ENCODE data around the gene TPP1.

The TPP1 gene

DNA sequence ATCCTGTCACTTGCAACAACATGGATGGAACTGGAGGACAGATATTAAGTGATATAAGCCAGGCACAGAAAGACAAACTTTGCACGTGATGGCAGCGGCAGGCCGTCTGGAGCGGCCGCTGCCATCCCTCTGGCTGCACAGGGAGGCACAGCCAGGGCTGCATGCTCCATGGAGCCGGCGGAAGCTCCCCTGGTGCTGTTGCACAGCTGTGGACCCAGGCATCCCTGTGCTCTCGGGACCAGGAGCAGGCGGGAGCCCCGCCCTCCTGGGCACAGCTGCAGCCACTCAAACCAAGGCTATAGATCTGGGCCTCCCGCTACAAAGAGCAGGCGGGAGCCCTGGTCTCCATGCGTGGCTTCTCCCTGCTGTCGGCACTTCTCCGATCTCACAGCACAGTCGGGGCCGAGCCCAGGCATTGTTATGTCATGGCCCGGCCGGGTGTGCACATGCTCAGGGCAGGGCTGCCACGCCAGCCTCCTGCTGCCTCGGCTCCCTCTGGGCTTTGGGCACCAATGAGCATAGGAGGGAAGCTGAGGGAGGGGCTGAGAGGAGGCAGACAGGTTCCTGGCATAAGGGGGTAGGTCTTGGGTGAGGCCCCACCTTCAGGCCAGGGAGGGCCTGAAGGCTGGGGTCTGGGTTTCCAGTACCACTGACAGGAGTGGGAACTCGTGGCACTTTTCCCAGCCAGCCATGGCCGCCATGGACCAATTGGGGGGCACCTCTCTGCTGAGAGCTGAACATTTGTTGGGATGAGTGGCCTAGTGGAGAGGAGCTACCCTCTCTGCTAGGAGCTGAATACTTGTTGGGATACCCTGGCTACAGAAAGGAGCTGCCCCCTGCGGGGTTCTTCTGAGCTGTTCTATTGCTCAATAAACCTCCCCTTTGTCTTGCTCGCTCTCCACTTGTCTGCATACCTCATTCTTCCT, 32.5 kb downstream of the TPP1 start:
- no peak for DNase-seq

DNA sequence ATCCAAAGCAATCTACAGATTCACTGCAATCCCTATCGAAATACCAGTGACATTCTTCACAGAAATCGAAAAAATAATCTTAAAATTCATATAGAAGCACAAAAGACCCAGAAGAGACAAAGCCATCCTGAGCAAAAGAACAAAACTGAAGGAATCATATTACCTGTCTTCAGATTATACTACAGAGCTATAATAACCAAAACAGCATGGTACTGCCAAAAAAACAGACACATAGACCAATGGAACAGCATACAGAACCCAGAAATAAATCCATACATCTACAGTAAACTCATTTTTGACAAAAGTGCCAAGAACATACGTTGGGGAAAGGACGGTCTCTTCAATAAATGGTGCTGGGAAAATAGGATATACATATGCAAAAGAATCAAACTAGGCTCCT, 34.7 kb downstream of the TPP1 start:
- no peak for DNase-seq

DNA sequence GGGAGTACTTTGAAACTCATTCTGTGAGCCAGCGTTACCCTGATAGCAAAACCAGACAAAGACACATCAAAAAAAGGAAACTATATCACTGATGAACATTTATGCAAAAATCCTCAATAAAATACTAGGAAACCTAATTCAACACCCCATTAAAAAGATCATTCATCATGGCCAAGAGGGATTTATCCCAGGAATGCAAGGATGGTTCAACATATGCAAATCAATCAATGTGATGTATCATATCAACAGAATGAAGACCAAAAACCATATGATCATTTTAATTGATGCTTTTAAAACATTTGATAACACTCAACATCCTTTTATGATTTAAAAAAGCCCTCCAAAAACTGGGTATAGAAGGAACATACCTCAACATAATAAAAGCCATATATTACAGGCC, 35.6 kb downstream of the TPP1 start:
- DNase-seq, result no peak

DNA sequence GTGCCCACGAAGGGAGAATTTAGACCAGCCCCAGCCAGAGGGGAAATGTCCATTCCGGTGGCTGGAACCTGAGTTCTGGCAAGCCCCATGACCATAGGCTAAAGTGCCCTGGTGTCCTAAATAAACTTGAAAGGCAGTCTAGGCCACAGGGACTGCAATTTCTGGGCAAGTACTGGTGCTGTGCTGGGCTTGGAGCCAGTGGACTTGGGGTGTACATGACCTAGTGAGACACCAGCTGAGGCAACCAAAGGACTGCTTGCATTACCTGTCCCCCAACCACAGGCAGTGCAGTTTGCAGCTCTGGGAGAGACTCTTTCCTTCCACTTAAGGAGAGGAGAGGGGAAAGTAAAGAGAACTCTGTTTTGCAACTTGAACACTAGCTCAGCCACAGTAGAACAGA, 39.5 kb downstream of the TPP1 start:
- DNase-seq, result no peak

DNA sequence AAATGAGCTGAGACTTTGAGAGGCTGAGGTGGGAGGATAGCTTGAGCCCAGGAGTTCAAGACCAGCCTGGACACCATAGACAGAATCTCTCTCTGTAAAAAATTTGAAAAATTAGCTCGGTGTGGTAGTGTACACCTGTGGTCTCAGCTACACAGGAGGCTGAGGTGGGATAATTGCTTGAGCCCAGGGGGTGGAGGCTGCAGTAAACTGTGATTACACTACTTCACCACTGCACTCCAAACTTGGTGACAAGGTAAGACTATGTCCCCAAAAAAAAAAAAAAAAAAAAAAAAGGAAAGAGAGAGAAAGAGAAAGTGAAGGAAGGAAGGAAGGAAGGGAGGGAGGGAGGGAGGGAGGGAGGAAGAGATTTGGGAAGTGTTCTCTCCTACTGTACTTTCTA, 41.1 kb downstream of the TPP1 start:
- DNase-seq, result no peak

DNA sequence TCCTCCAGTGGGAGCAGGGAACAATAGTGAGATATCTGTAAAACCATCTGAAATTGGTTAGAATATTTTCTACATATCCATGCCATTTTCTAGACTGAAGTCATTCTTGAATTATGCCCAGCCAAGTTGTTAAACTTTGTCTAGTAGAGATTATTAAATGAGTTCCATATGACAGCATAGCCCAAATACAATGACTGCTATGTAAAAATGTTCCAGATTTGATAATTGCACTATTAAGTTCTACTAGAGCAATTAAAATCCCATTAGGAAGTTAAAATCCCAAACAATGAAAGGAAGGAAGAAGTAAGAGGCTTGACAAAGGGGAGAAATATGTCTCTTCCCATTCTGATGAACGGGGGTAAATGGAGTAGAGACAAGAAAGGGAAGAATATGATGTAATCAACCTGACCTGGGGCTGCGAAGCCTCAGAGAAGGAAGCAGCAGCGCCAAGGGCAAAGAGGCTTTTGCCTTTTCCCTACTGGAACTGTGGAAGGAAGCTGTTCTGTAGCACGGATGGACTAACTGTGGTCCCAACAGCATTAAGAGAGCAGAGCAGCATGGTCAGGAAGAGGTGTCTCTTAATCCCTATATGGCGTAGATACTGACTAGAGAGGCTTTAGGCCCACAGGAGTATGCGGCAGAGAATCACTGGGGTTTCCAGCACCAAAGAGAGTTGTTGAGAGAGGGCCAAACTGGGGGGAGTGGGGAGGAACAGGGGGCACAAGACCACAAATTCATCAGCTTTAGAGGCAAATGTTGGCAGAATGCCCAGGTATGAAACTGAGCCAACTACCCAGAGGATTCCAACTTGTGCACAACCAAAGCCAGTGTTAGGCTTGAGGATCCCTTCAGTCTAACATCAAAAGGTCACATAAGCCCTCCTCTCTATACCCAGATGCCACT, 42.5 kb downstream of the TPP1 start:
- no peak for DNase-seq

DNA sequence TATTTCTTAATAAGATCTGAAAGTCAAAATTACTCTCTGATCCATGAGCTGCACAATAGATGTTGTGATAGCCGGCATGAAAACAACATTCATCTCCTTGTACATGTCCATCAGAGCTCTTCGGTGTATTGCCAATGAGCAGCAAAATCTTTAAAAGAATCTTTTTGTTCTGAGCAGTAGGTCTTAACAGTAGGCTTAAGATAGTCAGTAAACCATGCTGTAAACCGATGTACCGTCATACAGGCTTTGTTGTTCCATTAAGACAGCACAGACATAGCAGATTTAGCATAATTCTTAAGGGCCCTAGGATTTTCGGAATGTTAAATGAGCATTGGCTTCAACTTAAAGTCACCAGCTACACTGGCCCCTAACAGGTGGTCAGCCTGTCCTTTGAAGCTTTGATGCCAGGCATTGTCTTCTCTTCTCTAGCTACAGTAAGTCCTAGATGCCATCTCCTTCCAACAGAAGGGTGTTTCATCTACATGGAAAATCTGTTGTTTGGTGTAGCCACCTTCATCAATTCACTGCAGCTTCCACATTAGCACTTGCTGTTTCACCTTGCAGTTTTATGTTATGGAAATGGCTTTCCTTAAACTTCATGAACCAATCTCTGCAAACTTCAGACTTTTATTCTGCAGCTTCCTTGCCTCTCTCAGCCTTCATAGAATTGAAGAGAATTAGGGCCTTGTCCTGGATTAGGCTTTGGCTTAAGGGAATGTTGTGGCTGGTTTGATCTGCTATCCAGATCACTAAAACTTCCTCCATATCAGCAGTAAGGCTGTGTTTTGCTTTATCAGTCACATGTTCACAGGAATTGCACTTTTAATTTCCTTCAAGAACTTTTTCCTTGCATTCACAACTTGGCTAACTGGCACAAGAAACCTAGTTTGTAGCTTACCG, 44.2 kb downstream of the TPP1 start:
- no peak for DNase-seq

DNA sequence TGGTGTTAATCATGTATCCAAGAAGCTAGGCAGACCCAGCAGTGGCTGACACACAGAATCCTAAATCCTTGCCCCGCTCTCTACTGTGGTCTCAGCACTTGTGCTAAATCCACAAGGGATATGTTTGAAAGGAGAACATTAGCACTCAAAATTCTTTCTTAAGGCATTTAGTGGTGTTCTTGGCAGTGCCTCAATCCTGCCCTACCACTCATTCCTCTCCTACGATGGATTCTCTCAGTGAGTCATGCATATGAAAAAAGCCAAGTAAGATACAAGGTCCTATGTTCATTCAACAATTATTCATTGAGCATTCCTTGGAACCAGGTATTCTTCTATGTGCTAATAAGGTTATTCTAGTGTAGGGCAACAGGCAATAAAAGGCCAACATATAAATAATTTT, 47.0 kb downstream of the TPP1 start:
- DNase-seq, result no peak

DNA sequence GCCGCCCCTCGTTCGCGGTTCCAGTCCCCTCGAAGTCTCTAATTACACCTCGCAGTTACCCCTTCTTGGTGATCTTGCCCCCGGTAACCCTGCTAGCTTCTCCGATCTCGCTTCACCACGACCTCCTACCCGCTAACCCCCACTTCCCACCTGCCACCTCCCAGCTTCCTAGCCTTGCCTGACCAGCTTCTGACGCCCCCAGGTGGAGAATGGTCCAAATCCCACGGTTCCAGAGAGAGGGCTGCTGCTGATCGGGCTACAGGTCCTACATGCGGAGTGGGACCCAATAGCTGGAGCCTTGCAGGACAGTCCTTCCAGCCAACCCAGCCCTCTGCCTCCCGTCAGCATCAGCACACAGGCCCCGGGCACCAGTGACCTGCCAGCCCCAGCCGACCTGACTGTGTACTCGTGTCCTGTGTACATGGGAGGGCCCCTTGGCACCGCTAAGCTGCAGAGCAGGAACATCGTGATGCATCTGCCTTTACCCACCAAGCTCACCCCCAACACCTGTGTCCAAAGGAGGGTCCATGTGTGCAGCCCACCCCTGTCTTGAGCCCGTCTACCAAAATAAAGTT, 47.7 kb downstream of the TPP1 start:
- no peak for DNase-seq

DNA sequence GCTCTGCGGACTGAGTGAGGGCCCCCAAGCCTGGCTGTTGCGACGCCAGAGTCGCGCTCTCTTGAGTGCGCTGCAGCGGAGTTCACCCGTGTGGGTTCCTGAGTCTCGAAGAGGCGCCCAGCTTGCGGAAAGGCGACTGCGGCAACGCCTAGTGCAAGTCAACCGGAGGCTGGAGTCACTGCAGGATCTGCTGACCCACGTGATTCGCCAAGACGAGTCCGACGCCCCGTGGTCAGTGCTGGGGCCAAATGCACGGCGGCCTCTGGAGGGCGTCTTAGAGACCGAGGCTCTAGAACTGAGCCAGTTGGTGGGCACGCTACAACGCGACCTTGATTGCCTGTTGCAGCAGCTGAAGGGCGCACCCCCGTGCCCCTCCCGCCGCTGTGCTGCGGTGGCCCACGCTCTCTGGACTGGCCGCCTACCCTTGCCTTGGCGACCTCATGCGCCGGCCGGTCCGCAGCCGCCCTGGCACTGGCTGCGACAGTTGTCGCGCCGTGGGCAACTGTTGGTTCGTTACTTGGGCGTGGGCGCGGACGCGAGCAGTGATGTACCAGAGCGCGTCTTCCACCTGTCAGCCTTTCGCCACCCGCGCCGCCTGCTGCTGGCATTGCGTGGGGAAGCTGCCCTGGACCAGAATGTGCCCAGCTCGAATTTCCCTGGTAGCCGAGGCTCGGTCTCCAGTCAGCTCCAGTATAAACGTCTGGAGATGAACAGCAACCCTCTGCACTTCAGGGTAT, 48.4 kb downstream of the TPP1 start:
- DNase-seq, result no peak

DNA sequence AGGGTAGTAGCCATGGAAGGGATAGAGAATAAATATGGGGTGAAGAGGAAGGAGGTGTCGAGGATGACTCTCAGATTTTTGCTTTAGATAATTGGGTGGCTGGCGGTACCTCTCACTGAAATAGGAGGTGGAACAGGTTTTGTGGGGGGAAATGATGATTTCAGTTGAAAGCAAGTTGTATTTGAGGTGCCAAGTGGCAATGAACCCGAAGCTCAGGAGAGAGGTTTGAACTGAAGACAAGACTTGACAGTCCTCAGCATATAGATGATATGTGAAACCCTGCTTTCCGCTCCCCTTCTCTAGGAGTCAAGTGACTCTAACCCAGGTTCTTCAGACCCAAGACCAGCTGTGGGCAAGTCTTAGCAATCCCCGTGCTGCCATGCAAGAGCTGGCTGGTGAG, 49.5 kb downstream of the TPP1 start:
- no peak for DNase-seq

DNA sequence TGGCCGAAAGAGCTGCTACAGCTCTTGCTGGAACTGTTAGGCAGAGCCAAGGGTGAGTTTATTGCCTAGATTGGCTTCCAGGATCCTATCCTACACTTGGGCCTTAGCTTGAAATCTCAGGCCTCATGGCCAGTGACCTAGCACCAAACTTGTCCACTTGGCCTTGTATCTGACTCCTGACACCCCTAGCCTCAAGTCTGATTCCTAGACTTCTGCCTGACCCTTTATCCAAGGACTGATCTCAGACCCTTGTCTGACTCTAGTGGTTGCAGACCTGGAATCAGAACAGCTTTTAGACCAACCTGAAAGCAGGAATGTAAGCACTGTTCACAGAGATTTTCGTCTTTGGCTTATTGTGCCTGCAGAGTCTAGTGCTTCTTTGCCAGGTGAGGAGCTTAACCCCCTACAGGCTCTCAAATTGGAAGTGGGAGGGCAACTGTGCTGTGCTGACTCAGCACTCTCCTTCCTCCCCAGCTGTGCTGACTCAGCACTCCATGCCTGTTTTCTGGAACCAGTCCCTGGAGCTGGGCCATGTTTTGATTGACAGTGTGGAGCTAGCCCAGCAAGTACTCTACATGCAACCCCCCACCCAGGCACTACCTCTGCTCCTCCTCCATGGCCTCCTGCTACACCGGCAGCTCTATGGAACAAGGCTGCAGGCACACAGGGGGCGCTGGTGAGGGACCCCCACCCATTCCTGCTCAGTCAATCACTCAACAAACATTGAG, 50.9 kb downstream of the TPP1 start:
- DNase-seq, result no peak

DNA sequence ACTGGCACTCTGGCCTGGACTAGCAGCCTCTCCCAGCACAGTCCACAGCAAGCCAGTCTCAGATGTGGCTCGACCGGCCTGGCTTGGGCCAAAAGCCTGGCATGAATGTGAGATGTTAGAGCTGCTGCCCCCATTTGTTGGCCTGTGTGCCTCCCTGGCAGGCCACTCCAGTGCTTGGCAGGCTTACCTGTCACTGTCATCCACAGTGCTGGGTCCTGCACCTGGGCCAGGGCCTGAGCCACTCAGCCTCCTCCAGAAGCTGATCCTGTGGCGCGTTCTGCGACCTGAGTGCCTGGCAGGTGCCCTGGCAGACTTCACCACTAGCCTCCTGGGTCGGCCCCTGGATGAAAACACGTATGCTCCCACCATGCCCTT, 51.9 kb downstream of the TPP1 start:
- DNase-seq, result no peak

DNA sequence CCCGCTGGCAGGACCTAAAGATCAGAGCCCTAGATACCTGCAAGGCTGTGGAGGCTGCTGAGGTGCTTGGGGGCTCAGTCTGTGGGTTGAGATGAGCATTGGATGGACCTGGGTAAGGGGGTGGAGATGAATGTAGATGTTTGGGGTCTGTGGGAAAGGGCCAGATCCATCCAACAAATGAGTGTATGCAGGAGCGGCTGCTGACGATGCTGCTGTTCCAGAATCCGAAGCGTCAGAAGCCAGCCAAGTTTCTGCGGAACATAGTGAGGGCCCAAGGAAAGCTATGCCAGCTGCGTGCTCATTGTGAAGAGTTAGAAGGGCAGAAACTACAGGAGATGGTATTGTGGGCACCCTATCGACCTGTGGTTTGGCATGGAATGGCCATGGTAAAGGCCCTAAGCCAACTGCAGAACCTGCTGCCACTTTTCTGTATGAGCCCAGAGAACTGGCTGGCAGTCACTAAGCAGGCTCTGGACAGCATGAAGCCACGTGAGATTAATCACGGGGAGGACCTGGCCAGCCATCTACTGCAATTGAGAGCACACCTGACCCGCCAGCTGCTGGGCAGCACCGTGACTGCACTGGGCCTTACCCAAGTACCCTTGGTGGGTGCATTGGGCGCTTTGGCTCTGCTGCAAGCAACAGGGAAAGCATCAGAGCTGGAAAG, 52.4 kb downstream of the TPP1 start:
- no peak for DNase-seq

DNA sequence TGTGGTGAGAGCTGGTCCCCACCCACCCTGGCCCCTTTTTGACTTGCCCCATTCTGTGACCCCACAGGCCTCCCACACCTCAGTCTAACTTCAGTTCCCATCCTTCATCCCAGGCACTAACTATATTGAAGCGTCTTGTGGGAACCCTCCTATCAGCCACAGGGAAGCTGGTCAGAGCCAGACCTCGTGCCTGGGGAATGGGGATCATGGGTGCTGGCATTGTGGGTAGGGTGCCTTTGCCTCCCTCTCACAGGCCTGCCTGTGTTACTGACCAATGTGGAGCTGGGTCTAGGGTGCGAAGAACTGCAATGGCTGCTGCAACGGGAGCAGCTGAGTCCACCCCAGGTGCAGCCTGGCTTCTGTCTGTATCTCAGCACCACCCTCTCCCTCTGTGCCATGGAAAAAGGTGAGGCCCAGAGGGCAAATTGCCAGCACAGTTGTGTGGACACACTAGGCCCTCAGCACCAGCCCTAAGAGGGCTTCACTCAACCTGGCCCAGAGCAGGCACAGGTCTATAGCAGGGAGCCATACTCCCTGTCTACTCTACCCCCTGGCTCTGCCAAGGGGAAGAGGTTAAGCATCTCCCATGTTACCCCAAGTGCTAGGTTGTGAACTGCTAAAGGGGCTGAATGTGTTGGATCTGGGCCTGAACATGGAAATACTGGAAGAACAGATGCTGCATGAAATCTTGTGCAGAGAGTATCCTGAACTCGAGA, 53.1 kb downstream of the TPP1 start:
- DNase-seq, result no peak

DNA sequence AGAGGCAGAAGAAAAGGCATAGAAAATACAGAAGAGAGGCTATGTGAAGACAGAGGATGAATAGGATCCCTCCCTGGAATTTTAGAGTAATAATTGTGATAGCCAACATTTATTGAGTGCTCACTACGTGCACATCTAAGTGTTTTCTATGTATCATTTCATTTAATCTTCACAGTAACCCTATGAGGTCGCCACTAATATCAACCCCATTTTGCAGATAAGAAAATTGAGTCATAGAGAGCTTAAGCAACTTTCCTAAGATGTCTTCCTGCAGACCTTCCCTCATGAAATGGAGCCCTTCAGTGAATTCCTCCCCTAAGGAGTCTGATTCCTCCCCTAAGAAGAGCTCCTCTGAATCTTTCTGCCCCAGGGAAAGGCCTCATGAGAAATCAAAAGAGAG, 53.9 kb downstream of the TPP1 start:
- DNase-seq, result no peak

DNA sequence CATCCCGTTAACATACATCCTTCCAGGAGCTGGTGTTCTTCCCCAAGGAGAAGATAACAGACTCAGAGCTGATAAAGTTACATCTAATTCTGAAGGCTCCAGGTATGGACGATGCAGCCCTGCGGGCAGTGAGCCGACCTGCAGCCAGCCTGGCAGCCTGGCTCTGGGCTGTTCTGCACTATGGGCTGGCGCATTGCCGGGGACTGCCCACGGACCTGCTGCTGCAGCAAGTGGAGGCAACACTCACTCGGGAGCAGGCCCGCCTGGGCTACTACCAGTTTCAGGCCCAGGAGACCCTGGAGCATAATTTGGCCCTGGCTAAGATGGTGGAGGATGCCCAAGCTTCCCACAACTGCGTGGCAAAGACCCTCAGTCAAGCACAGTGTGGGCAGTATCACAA, 55.6 kb downstream of the TPP1 start:
- no peak for DNase-seq

DNA sequence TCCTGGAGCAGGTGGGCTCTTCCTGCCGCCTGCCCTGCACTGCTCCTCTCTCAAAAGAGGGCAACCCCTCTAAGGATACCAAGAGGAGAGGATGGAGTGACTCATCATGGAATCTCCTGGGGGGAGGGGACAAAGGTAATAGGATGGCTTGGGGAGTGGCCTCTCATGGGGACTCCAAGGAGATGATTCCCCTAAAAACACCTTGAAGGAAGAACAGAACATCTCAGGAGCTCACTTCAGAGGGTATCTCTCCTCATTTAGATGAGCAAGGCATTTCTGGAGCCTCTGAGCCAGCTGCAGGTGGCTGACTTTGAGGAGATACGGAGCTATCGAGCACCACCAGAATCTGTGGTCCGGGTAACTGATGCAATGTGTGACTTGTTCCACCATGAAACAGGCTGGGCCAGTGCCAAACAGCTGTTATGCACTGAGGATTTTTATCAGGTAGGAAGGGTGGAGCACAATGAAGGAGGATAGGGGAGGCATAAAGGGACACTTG, 56.1 kb downstream of the TPP1 start:
- DNase-seq, result no peak
